HG02981 (cell line): ENCODE data around the gene ICOSLG.
"Not testable (repeated sequence)": the region's sequence is repeated elsewhere in the genome, so short reads cannot be mapped to it uniquely, and the experiment has no call there.

Source experiments
- ATAC-seq: cut with Tn5 transposase; IDR thresholded peaks from one replicate; pipeline ENCODE4 v1.9.1; 2021; ENCODE audit warnings: mild to moderate bottlenecking, moderate library complexity; ENCODE audit not compliant: unreplicated experiment

Gene ICOSLG

DNA sequence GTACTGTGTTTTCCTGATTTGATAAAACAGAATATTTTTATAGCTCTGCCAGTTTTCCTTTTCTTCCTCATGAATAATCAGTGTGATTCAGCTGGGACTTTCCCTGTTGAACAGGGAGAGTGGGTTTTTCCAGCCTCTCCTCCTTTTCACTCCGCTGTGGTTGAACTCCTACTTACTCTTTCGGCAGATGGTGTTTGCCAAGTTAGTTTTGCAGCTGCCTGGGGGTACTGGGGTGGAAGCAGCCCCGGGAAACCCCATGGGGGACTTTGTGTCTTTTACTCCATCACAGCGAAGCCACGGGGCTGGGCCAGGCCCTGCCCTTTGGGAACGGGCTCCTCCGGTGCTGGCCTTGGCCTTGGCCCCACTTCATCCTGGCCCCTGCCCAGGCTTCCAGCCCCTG is 55.9 kb downstream of the ICOSLG start:
- not testable (repeated sequence) for ATAC-seq

GRCh38 chr21:44182202-44182601 is 58.5 kb downstream of the ICOSLG start:
- ATAC-seq = not testable (repeated sequence)

- ATAC-seq = not testable (repeated sequence)
Measured at GRCh38 chr21:44181506-44181905, 59.2 kb downstream of the ICOSLG start.

DNA sequence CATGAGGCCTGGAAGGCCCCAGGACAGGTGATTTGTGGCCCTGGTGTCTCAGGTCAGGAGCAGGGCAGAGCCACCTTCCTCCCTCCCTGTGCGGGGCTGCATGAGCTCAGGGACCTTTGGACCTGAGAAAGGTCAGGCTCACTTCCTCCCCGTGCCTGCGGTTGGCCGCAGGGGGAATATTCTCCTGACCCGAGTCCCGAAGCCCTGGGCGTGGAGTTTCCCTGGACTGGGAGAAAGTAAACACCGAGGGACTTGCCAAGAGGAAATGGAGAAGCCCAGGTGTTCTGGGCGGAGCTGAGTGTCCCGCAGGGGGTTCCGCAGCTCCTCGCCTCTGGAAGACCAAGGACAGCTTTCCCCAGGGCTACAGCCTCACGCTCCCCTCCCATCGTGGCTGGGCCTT is 64.6 kb downstream of the ICOSLG start:
- not testable (repeated sequence) for ATAC-seq

GRCh38 chr21:44175189-44175588 is 65.6 kb downstream of the ICOSLG start:
- not testable (repeated sequence) for ATAC-seq
